HepG2 (cell line): ENCODE data around the gene FSD2. TPM values are rescaled to one million over a fixed set of nuclear protein-coding genes. Genes with fewer than 3 reads are reported as not detected.

ENCODE experiments used
- CREM ChIP-seq, 2 experiments: sonication (generic) in 1 of 2; formaldehyde crosslinking in 1 of 2; IDR thresholded peaks; 2 replicates each; pipeline versions ENCODE4 v1.4.0 to v1.6.1; 2016 to 2020; ENCODE audit warnings: antibody characterized with exemption in 1 of 2, mild to moderate bottlenecking in 1 of 2, missing genetic modification reagents in 1 of 2
- DR1 ChIP-seq: sonication (generic); formaldehyde crosslinking; IDR thresholded peaks from 2 replicates; pipeline ENCODE4 v1.8.0; 2021; ENCODE audit warnings: mild to moderate bottlenecking, missing genetic modification reagents, inconsistent platforms
- HOXA9 ChIP-seq: sonication (generic); formaldehyde crosslinking; IDR thresholded peaks from 2 replicates; pipeline ENCODE4 v1.8.1; 2022; ENCODE audit warnings: missing genetic modification reagents, mild to moderate bottlenecking, moderate library complexity, borderline replicate concordance
- KDM2A ChIP-seq: sonication (generic); formaldehyde crosslinking; IDR thresholded peaks from 2 replicates; pipeline ENCODE4 v1.4.0; 2020; ENCODE audit warnings: low read depth, missing genetic modification reagents, borderline replicate concordance
- KMT2B ChIP-seq: IDR thresholded peaks from 2 replicates; pipeline ENCODE4 v1.6.1; 2016; ENCODE audit warnings: missing genetic modification reagents, missing compliant biosample characterization
- LCORL ChIP-seq, 2 experiments: fragments of 450-650 bp in 1 of 2; sonication (generic) in 1 of 2; formaldehyde crosslinking in 1 of 2; IDR thresholded peaks; 2 replicates each; pipeline versions ENCODE4 v1.5.0 to v1.6.1; 2017 to 2020; ENCODE audit warnings: antibody characterized with exemption in 1 of 2, missing genetic modification reagents in 1 of 2
- PAX8 ChIP-seq: sonication (generic); formaldehyde crosslinking; IDR thresholded peaks from 2 replicates; pipeline ENCODE4 v1.8.0; 2022; ENCODE audit warnings: mild to moderate bottlenecking, missing genetic modification reagents, borderline replicate concordance
- YEATS2 ChIP-seq: sonication (generic); formaldehyde crosslinking; IDR thresholded peaks from 2 replicates; pipeline ENCODE4 v1.4.0; 2020; ENCODE audit warnings: missing genetic modification reagents, borderline replicate concordance
- ZBTB40 ChIP-seq, 2 experiments: fragments of 450-650 bp in 1 of 2; sonication (generic) in 1 of 2; formaldehyde crosslinking in 1 of 2; IDR thresholded peaks; 2 replicates each; pipeline versions ENCODE4 v1.6.1 to v1.8.0; 2016 to 2022; ENCODE audit warnings: antibody characterized with exemption in 1 of 2, mild to moderate bottlenecking in 1 of 2, missing genetic modification reagents in 1 of 2
- ZFX ChIP-seq: sonication (generic); formaldehyde crosslinking; IDR thresholded peaks from 2 replicates; pipeline ENCODE4 v1.4.0; 2020; ENCODE audit warnings: mild to moderate bottlenecking, low read depth, missing genetic modification reagents, moderate library complexity
- ZNF329 ChIP-seq: sonication (generic); formaldehyde crosslinking; IDR thresholded peaks from 2 replicates; pipeline ENCODE4 v1.9.0; 2021; ENCODE audit warnings: low read depth, mild to moderate bottlenecking, missing genetic modification reagents
- ZNF737 ChIP-seq: sonication (generic); formaldehyde crosslinking; IDR thresholded peaks from 2 replicates; pipeline ENCODE4 v1.5.0; 2020; ENCODE audit warnings: missing genetic modification reagents, mild to moderate bottlenecking, borderline replicate concordance
- ZNF776 ChIP-seq: sonication (generic); formaldehyde crosslinking; IDR thresholded peaks from 2 replicates; pipeline ENCODE4 v1.4.0; 2020; ENCODE audit warnings: mild to moderate bottlenecking, missing genetic modification reagents
- ZNF850 ChIP-seq: sonication (generic); formaldehyde crosslinking; conservative IDR thresholded peaks from 2 replicates; pipeline ENCODE4 v1.9.0; 2021; ENCODE audit warnings: mild to moderate bottlenecking, missing genetic modification reagents
- polyA plus RNA-seq, 8 experiments: library from polyadenylated mRNA; depleted of rRNA in 3 of 8; stranded (reverse) in 7 of 8; unstranded in 1 of 8; fragments of >200 nt; fragmentation: Illumina TruSeq in 4 of 8; extraction: Trizol in 4 of 8; gene quantifications; 2 replicates each; pipeline versions ENCODE4 v1.2.1 to v1.2.3, GENCODE V29; 2011 to 2016; ENCODE audit warnings: low read depth in 4 of 8, missing spikeins in 1 of 8, mixed read lengths in 1 of 8; ENCODE audit not compliant: insufficient read depth in 1 of 8
- total RNA-seq, 5 experiments: library from RNA; depleted of rRNA; stranded (reverse); fragments of >200 nt; fragmentation: Illumina TruSeq; extraction: Trizol; gene quantifications; 2 replicates each; pipeline ENCODE4 v1.2.3, GENCODE V29; 2016; ENCODE audit warnings: low read depth in 1 of 5
- TF ChIP-seq, protein P1 (sequence below): sonication (generic); formaldehyde crosslinking; IDR thresholded peaks from 2 replicates; pipeline ENCODE4 v1.4.0; 2020; ENCODE audit warnings: missing genetic modification reagents; ENCODE audit errors: not compliant biosample characterization

The FSD2 gene
- total and polyA plus RNA-seq, 2 of the 13 experiments (the other 11 are each of a cell fraction or from before 2014, with no cell fraction given), result not detected

GRCh38 chr15:82749951-82750830, 55.7 kb downstream of the FSD2 start (continued):
- peak; percentile 71 for TF ChIP-seq ZBTB40 (IDR thresholded peaks at IDR 0.05)
- TF ChIP-seq ZBTB40 (CRISPR knock-in tag; IDR thresholded peaks at IDR 0.05), result peak; percentile 59
- 0 out of 2 replicates have a peak, but pooled peaks have one; percentile 49 for TF ChIP-seq ZNF737 (CRISPR knock-in tag)
- peak; percentile 37; the same call in 1 of the 2 replicates for TF ChIP-seq ZNF329 (CRISPR knock-in tag)
- TF ChIP-seq DR1 (CRISPR knock-in tag), result peak; percentile 86; the same call in 1 of the 2 replicates
- TF ChIP-seq, protein P1, sequence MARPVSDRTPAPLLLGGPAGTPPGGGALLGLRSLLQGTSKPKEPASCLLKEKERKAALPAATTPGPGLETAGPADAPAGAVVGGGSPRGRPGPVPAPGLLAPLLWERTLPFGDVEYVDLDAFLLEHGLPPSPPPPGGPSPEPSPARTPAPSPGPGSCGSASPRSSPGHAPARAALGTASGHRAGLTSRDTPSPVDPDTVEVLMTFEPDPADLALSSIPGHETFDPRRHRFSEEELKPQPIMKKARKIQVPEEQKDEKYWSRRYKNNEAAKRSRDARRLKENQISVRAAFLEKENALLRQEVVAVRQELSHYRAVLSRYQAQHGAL (CRISPR knock-in tag), result peak; percentile 41
- no peak for TF ChIP-seq LCORL (IDR thresholded peaks at IDR 0.05)
- TF ChIP-seq LCORL (CRISPR knock-in tag; IDR thresholded peaks at IDR 0.05), result peak; percentile 72
- peak; percentile 85 for TF ChIP-seq CREM (IDR thresholded peaks at IDR 0.05)
- no peak for TF ChIP-seq CREM (CRISPR knock-in tag; IDR thresholded peaks at IDR 0.05)
- TF ChIP-seq KMT2B (CRISPR knock-in tag), result peak; percentile 73
- no peak for TF ChIP-seq ZNF850 (CRISPR knock-in tag)
- TF ChIP-seq ZNF776, result no peak
- TF ChIP-seq HOXA9 (CRISPR knock-in tag), result no peak
- TF ChIP-seq PAX8 (CRISPR knock-in tag), result peak; percentile 66; the same call in 1 of the 2 replicates
- TF ChIP-seq ZFX (CRISPR knock-in tag), result peak; percentile 96
- TF ChIP-seq KDM2A (CRISPR knock-in tag), result peak; percentile 80; the same call in 1 of the 2 replicates
- TF ChIP-seq YEATS2, result peak; percentile 98
